GM12878 (cell line): Measurements from ENCODE around the gene BPIFA1. TPM values are rescaled to one million over a fixed set of nuclear protein-coding genes. Genes with fewer than 3 reads are reported as not detected.

Experiments
- ATAC-seq: fragments of 200-7000 bp; cut with Tn5 transposase; 3 replicates; pipeline ENCODE4 v1.9.1; 2020; ENCODE audit warnings: mild to moderate bottlenecking, moderate library complexity
- BruUV-seq: library from RNA; stranded (reverse); fragments of 400-500 nt; replicated peaks from 2 replicates; lab custom pipeline; 2021; lab: Mats Ljungman, UMichigan
- CTCF ChIA-PET: fragments of 300-600 bp; sonication (Branson Sonifier 250); formaldehyde crosslinking; extraction: SDS; loops from one replicate; lab custom pipeline; 2021; ENCODE audit warnings: inconsistent platforms; lab: Yijun Ruan, JAX
- POLR2A ChIA-PET: fragments of 350-600 bp; formaldehyde crosslinking; extraction: SDS; loops from one replicate; lab custom pipeline; 2021; ENCODE audit warnings: inconsistent platforms; lab: Charles Lee
- RAD21 ChIA-PET: fragments of 300-600 bp; sonication (Branson Sonifier 250); formaldehyde crosslinking; loops from one replicate; lab custom pipeline; 2023; ENCODE audit warnings: antibody characterized with exemption; ENCODE audit not compliant: unreplicated experiment; lab: Charles Lee
- SMC1A ChIA-PET: fragments of 300-600 bp; sonication (Branson Sonifier 250); formaldehyde crosslinking; loops from one replicate; lab custom pipeline; 2023; ENCODE audit not compliant: unreplicated experiment, uncharacterized antibody; lab: Charles Lee
- DNase-seq: peaks from one replicate; pipeline ENCODE4 v3.0.0-alpha.2; 2011; ENCODE audit warnings: low read depth, low spot score
- FAIRE-seq: peaks from 3 replicates; lab custom pipeline; 2011; peaks lifted over from hg19 to GRCh38; lab: Jason Lieb, UNC
- H2AFZ ChIP-seq: 2 replicates; pipeline ENCODE4 v1.6.0; 2011; ENCODE audit warnings: low read depth, low read length, control low read depth; ENCODE audit not compliant: control insufficient read depth
- H3K27ac ChIP-seq: 2 replicates; pipeline ENCODE4 v1.5.1; 2011; ENCODE audit warnings: control low read depth; ENCODE audit not compliant: control insufficient read depth, insufficient read depth
- H3K27me3 ChIP-seq, 2 experiments: replicated peaks in 1 of 2; 2 replicates each; pipeline versions ENCODE4 v1.6.0 to v1.6.1; 2011; ENCODE audit warnings: low read length in 1 of 2; ENCODE audit not compliant: control insufficient read depth in 2 of 2, insufficient read depth in 2 of 2
- H3K36me3 ChIP-seq, 2 experiments: 2 replicates each; pipeline ENCODE4 v1.5.1; 2011; ENCODE audit warnings: low read length in 1 of 2; ENCODE audit not compliant: control insufficient read depth in 2 of 2, insufficient read depth in 2 of 2
- H3K4me1 ChIP-seq: 2 replicates; pipeline ENCODE4 v1.6.1; 2011; ENCODE audit warnings: mild to moderate bottlenecking, low read length, moderate library complexity, mixed read lengths; ENCODE audit not compliant: control insufficient read depth, insufficient read depth
- H3K4me2 ChIP-seq: 2 replicates; pipeline ENCODE4 v1.6.0; 2011; ENCODE audit warnings: control low read depth; ENCODE audit not compliant: control insufficient read depth, insufficient read depth
- H3K4me3 ChIP-seq: fragments of 200-600 bp; sonication (generic); 2 replicates; pipeline ENCODE4 v1.5.1; 2016
- H3K79me2 ChIP-seq: 2 replicates; pipeline ENCODE4 v1.6.0; 2011; ENCODE audit warnings: low read length; ENCODE audit not compliant: control insufficient read depth, insufficient read depth
- H3K9ac ChIP-seq: 2 replicates; pipeline ENCODE4 v1.8.0; 2011; ENCODE audit warnings: low read length, control low read depth, mixed read lengths; ENCODE audit not compliant: control insufficient read depth, insufficient read depth
- H3K9me3 ChIP-seq: replicated peaks from 3 replicates; pipeline ENCODE4 v1.5.1; 2011; ENCODE audit warnings: mild to moderate bottlenecking, low read length; ENCODE audit not compliant: control insufficient read depth, insufficient read depth
- H4K20me1 ChIP-seq: 2 replicates; pipeline ENCODE4 v1.6.0; 2011; ENCODE audit not compliant: control insufficient read depth, insufficient read depth
- CEBPB ChIP-seq, 2 experiments: fragments of 150-350 bp in 1 of 2; IDR thresholded peaks; 2 replicates each; pipeline ENCODE4 v1.6.1; 2012 to 2014; ENCODE audit warnings: low read depth in 2 of 2, low read length in 2 of 2, borderline replicate concordance in 1 of 2, inconsistent platforms in 1 of 2
- CHD2 ChIP-seq: IDR thresholded peaks from 2 replicates; pipeline ENCODE4 v1.6.1; 2011; ENCODE audit warnings: low read depth, low read length, improper control_type of control experiment, borderline replicate concordance
- DPF2 ChIP-seq: fragments of 450-650 bp; IDR thresholded peaks from 2 replicates; pipeline ENCODE4 v1.6.1; 2017; ENCODE audit warnings: mild to moderate bottlenecking
- EGR1 ChIP-seq, 2 experiments: IDR thresholded peaks; 1 replicate in 1 of 2; 2 replicates in 1 of 2; pipeline ENCODE4 v1.6.1; 2011 to 2012; ENCODE audit warnings: low read depth in 2 of 2, low read length in 2 of 2, borderline replicate concordance in 1 of 2, mild to moderate bottlenecking in 1 of 2, moderate library complexity in 1 of 2
- IKZF1 ChIP-seq: fragments of 450-650 bp; conservative IDR thresholded peaks from 2 replicates; pipeline ENCODE4 v1.6.1; 2017; ENCODE audit warnings: antibody characterized with exemption, mild to moderate bottlenecking
- KLF5 ChIP-seq: fragments of 450-650 bp; IDR thresholded peaks from 2 replicates; pipeline ENCODE4 v1.6.1; 2014; ENCODE audit warnings: mild to moderate bottlenecking; ENCODE audit not compliant: partially characterized antibody
- POU2F2 ChIP-seq: IDR thresholded peaks from 3 replicates; pipeline ENCODE4 v1.6.1; 2011; ENCODE audit warnings: low read depth, mild to moderate bottlenecking, low read length, borderline replicate concordance
- SMAD5 ChIP-seq: IDR thresholded peaks from 2 replicates; pipeline ENCODE4 v1.6.1; 2016; ENCODE audit warnings: antibody characterized with exemption, low read depth
- WRNIP1 ChIP-seq: IDR thresholded peaks from 2 replicates; pipeline ENCODE4 v1.6.1; 2011; ENCODE audit warnings: low read depth, low read length, improper control_type of control experiment, borderline replicate concordance
- WGBS: methylation state at CpG from one replicate; pipeline ENCODE4 v1.1.6; 2016; ENCODE audit warnings: low lambda C conversion rate; ENCODE audit not compliant: insufficient replicate concordance, insufficient coverage; ENCODE audit errors: missing lambda C conversion rate; 5-methylcytosine and 5-hydroxymethylcytosine counted together
- in situ Hi-C: fragments of 300-500 bp; cut with MboI; formaldehyde crosslinking; loops from 9 replicates; pipeline ENCODE4 v1.14.3; 2018; ENCODE audit warnings: mixed read lengths
- intact Hi-C: fragments of 100-400 bp; cut with micrococcal nuclease; formaldehyde crosslinking; loops from one replicate; pipeline ENCODE4 v1.14.2; 2022; ENCODE audit not compliant: unreplicated experiment
- polyA plus RNA-seq, 11 experiments: library from polyadenylated mRNA; depleted of rRNA in 4 of 11; unstranded in 6 of 11; stranded (reverse) in 5 of 11; fragments of >200 nt; fragmentation: Nextera tagmentation in 4 of 11; fragmentation: Illumina TruSeq in 1 of 11; extraction: Ambion mirVana in 4 of 11; extraction: Trizol in 1 of 11; gene quantifications; 1 replicate in 1 of 11; 2 replicates in 10 of 11; pipeline versions ENCODE4 v1.2.1 to v1.2.3, GENCODE V29; 2011 to 2016; ENCODE audit warnings: inconsistent platforms in 2 of 11, missing spikeins in 2 of 11, low read depth in 1 of 11
- total RNA-seq, 4 experiments: library from RNA; depleted of rRNA in 3 of 4; stranded (reverse); fragments of >200 nt in 3 of 4; fragmentation: Illumina TruSeq in 1 of 4; extraction: Trizol in 1 of 4; gene quantifications; 2 replicates each; pipeline versions ENCODE4 v1.2.1 to v1.2.3, GENCODE V29; 2013 to 2021

Gene BPIFA1
- total and polyA plus RNA-seq, 10 of the 15 experiments (the other 5 are each of a cell fraction or from before 2014, with no cell fraction given): not detected

DNA sequence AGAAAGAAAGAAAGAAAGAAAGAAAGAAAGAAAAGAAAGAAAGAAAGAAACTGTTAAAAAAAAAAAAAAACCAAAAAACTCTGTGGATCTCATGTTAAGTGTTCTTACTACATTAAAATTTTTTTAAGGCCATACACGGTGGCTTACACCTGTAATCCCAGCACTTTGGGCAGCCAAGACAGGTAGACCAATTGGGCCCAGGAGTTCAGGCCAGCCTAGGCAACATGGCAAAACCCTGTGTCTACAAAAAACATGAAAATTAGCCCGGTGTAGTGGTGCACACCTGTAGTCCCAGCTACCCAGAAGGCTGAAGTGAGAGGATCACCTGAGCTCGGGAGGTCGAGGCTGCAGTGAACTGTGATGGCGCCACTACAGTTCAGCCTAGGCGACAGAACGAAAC is 4.6 kb upstream of the BPIFA1 start:
- in situ Hi-C loops: no loop called here
- DNase-seq (no peak), ATAC-seq (no peak), FAIRE-seq (no peak)
- BruUV-seq: no TSS peak
- no peak overlapping the region for H3K4me3 ChIP-seq
- ChIA-PET POLR2A (interaction anchor here (0.7 kb wide), 1 partner anchor 19 kb away, joined by 4 read pairs; no protein-coding TSS in a partner anchor), CTCF (no interaction called here), RAD21 (no interaction called here), SMC1A (interaction anchor here (1.0 kb wide), 1 partner anchor 13 kb away, joined by 3 read pairs; no protein-coding TSS in a partner anchor)
- no peak overlapping the region for H3K4me2 ChIP-seq
- WGBS: 10% methylated on average over 7 of the region's 7 CpGs
- no peaks in the 10 kb centered on the region for H4K20me1 ChIP-seq
- H3K9ac ChIP-seq: no peak overlapping the region
- peaks cover 0 to 3% of the 10 kb centered on the region in 2 experiments; a peak in 3 of 4 replicates for H3K27me3 ChIP-seq
- no peaks in the 10 kb centered on the region for H3K79me2 ChIP-seq
- intact Hi-C loops: no loop called here
- no peak for TF ChIP-seq KLF5
- no peak for TF ChIP-seq SMAD5
- TF ChIP-seq POU2F2: no peak
- no peak for TF ChIP-seq WRNIP1
- no peak for TF ChIP-seq IKZF1
- TF ChIP-seq EGR1 (IDR thresholded peaks at IDR 0.05; ENCODE audit: borderline replicate concordance in 1 of 2, low read depth in 2 of 2, low read length in 2 of 2): no peak
- no peak for TF ChIP-seq CHD2
- no peak for TF ChIP-seq DPF2
- no peak for TF ChIP-seq CEBPB (IDR thresholded peaks at IDR 0.05; ENCODE audit: borderline replicate concordance in 1 of 2, low read depth in 2 of 2, low read length in 2 of 2)
- no peaks in the 10 kb centered on the region for H3K36me3 ChIP-seq
- H3K27ac ChIP-seq: no peak overlapping the region
- H3K4me1 ChIP-seq: no peaks in the 10 kb centered on the region
- no peaks in the 10 kb centered on the region for H3K9me3 ChIP-seq
- no peak overlapping the region for H2AFZ ChIP-seq
